ENCODE measurements around the gene POC1A.

POC1A gene

GRCh38 chr3:52154135-52155094, at the start of gene POC1A:
POC1A (minus strand) TSS chr3:52154423; CDS start chr3:52154372, 51 bp downstream.
- peak; percentile 98 for DNase-seq (ENCODE audit: low read depth)

GRCh38 chr3:52203701-52204100, 49.5 kb upstream of the POC1A start:
- no peaks in the 10 kb centered on the region for H3K27me3 ChIP-seq (replicated peaks; ENCODE audit: control insufficient read depth, insufficient read depth, low read length)
- H3K4me3 ChIP-seq (ENCODE audit: low read length): no peak overlapping the region
- DNase-seq (ENCODE audit: low read depth): no peak
- peaks cover 58% of the 10 kb centered on the region for H3K4me1 ChIP-seq (ENCODE audit: control insufficient read depth, insufficient read depth, low read length)
- H3K9ac ChIP-seq (ENCODE audit: low read length): no peak overlapping the region
- H3K36me3 ChIP-seq (ENCODE audit: control insufficient read depth, insufficient read depth, low read length, severe bottlenecking): peaks cover 76% of the 10 kb centered on the region
- H3K9me3 ChIP-seq (ENCODE audit: control insufficient read depth, low read length): no peaks in the 10 kb centered on the region

More at GRCh38 chr3:52154135-52155094, at the start of gene POC1A:
- H3K4me3 ChIP-seq (ENCODE audit: low read length): peak within 1 kb of the TSS; percentile 88
- peaks cover 13% of the 10 kb centered on the region for H3K4me1 ChIP-seq (ENCODE audit: control insufficient read depth, insufficient read depth, low read length)
- no peaks in the 10 kb centered on the region for H3K36me3 ChIP-seq (ENCODE audit: control insufficient read depth, insufficient read depth, low read length, severe bottlenecking)
- H3K9ac ChIP-seq (ENCODE audit: low read length): peak within 1 kb of the TSS; percentile 90
- no peaks in the 10 kb centered on the region for H3K9me3 ChIP-seq (ENCODE audit: control insufficient read depth, low read length)
- no peaks in the 10 kb centered on the region for H3K27me3 ChIP-seq (replicated peaks; ENCODE audit: control insufficient read depth, insufficient read depth, low read length)

GRCh38 chr3:52202384-52203077, 48.3 kb upstream of the POC1A start:
- DNase-seq (ENCODE audit: low read depth): no peak
- Histone ChIP-seq H3K4me1 (ENCODE audit: control insufficient read depth, insufficient read depth, low read length) (peaks cover 62% of the 10 kb centered on the region), H3K9me3 (ENCODE audit: control insufficient read depth, low read length) (no peaks in the 10 kb centered on the region), H3K9ac (ENCODE audit: low read length) (no peak overlapping the region), H3K4me3 (ENCODE audit: low read length) (no peak overlapping the region), H3K27me3 (replicated peaks; ENCODE audit: control insufficient read depth, insufficient read depth, low read length) (no peaks in the 10 kb centered on the region), H3K36me3 (ENCODE audit: control insufficient read depth, insufficient read depth, low read length, severe bottlenecking) (peaks cover 65% of the 10 kb centered on the region)

- H3K36me3 ChIP-seq (ENCODE audit: control insufficient read depth, insufficient read depth, low read length, severe bottlenecking): peaks cover 54% of the 10 kb centered on the region
- no peaks in the 10 kb centered on the region for H3K27me3 ChIP-seq (replicated peaks; ENCODE audit: control insufficient read depth, insufficient read depth, low read length)
- H3K4me1 ChIP-seq (ENCODE audit: control insufficient read depth, insufficient read depth, low read length): peaks cover 76% of the 10 kb centered on the region
- no peaks in the 10 kb centered on the region for H3K9me3 ChIP-seq (ENCODE audit: control insufficient read depth, low read length)
- no peak overlapping the region for H3K4me3 ChIP-seq (ENCODE audit: low read length)
- H3K9ac ChIP-seq (ENCODE audit: low read length): no peak overlapping the region
- DNase-seq (ENCODE audit: low read depth): peak; percentile 18
These were observed 46.9 kb upstream of the POC1A start for GRCh38 chr3:52200981-52201679.

GRCh38 chr3:52198643-52199608, 44.7 kb upstream of the POC1A start:
- no peak for DNase-seq (ENCODE audit: low read depth)
- no peaks in the 10 kb centered on the region for H3K9me3 ChIP-seq (ENCODE audit: control insufficient read depth, low read length)
- H3K27me3 ChIP-seq (replicated peaks; ENCODE audit: control insufficient read depth, insufficient read depth, low read length): no peaks in the 10 kb centered on the region
- H3K9ac ChIP-seq (ENCODE audit: low read length): peak overlapping the region; percentile 95
- peaks cover 32% of the 10 kb centered on the region for H3K36me3 ChIP-seq (ENCODE audit: control insufficient read depth, insufficient read depth, low read length, severe bottlenecking)
- peaks cover 74% of the 10 kb centered on the region for H3K4me1 ChIP-seq (ENCODE audit: control insufficient read depth, insufficient read depth, low read length)
- peak overlapping the region; percentile 91 for H3K4me3 ChIP-seq (ENCODE audit: low read length)

- peak within 1 kb of the TSS; percentile 95 for H3K9ac ChIP-seq (ENCODE audit: low read length)
- H3K4me1 ChIP-seq (ENCODE audit: control insufficient read depth, insufficient read depth, low read length): peaks cover 68% of the 10 kb centered on the region
- peaks cover 23% of the 10 kb centered on the region for H3K36me3 ChIP-seq (ENCODE audit: control insufficient read depth, insufficient read depth, low read length, severe bottlenecking)
- H3K4me3 ChIP-seq (ENCODE audit: low read length): peak within 1 kb of the TSS; percentile 91
- no peaks in the 10 kb centered on the region for H3K27me3 ChIP-seq (replicated peaks; ENCODE audit: control insufficient read depth, insufficient read depth, low read length)
- no peaks in the 10 kb centered on the region for H3K9me3 ChIP-seq (ENCODE audit: control insufficient read depth, low read length)
- peak; percentile 97 for DNase-seq (ENCODE audit: low read depth)
These were observed 43.8 kb upstream of the POC1A start, which contains the start of gene ALAS1 for GRCh38 chr3:52197842-52198625. ALAS1 (plus strand) TSS chr3:52198160; CDS start chr3:52199242, 1,082 bp downstream.

GRCh38 chr3:52197499-52197841, 43.2 kb upstream of the POC1A start:
- no peak for DNase-seq (ENCODE audit: low read depth)
- Histone ChIP-seq H3K4me3 (ENCODE audit: low read length) (peak overlapping the region; percentile 91), H3K9ac (ENCODE audit: low read length) (peak overlapping the region; percentile 95), H3K9me3 (ENCODE audit: control insufficient read depth, low read length) (no peaks in the 10 kb centered on the region), H3K36me3 (ENCODE audit: control insufficient read depth, insufficient read depth, low read length, severe bottlenecking) (peaks cover 17% of the 10 kb centered on the region), H3K27me3 (replicated peaks; ENCODE audit: control insufficient read depth, insufficient read depth, low read length) (no peaks in the 10 kb centered on the region), H3K4me1 (ENCODE audit: control insufficient read depth, insufficient read depth, low read length) (peaks cover 67% of the 10 kb centered on the region)

- peaks cover 13% of the 10 kb centered on the region for H3K36me3 ChIP-seq (ENCODE audit: control insufficient read depth, insufficient read depth, low read length, severe bottlenecking)
- no peaks in the 10 kb centered on the region for H3K27me3 ChIP-seq (replicated peaks; ENCODE audit: control insufficient read depth, insufficient read depth, low read length)
- H3K9me3 ChIP-seq (ENCODE audit: control insufficient read depth, low read length): no peaks in the 10 kb centered on the region
- H3K4me3 ChIP-seq (ENCODE audit: low read length): peak overlapping the region; percentile 91
- H3K4me1 ChIP-seq (ENCODE audit: control insufficient read depth, insufficient read depth, low read length): peaks cover 64% of the 10 kb centered on the region
- H3K9ac ChIP-seq (ENCODE audit: low read length): peak overlapping the region; percentile 95
- no peak for DNase-seq (ENCODE audit: low read depth)
These were observed 42.8 kb upstream of the POC1A start for GRCh38 chr3:52196977-52197376.

GRCh38 chr3:52195823-52196331, 41.7 kb upstream of the POC1A start:
- Histone ChIP-seq H3K4me1 (ENCODE audit: control insufficient read depth, insufficient read depth, low read length) (peaks cover 62% of the 10 kb centered on the region), H3K36me3 (ENCODE audit: control insufficient read depth, insufficient read depth, low read length, severe bottlenecking) (peaks cover 5% of the 10 kb centered on the region)
- peak; percentile 79 for DNase-seq (ENCODE audit: low read depth)

More at GRCh38 chr3:52195823-52196331, 41.7 kb upstream of the POC1A start:
- H3K9ac ChIP-seq (ENCODE audit: low read length): peak overlapping the region; percentile 25
- no peaks in the 10 kb centered on the region for H3K27me3 ChIP-seq (replicated peaks; ENCODE audit: control insufficient read depth, insufficient read depth, low read length)
- peak overlapping the region; percentile 13 for H3K4me3 ChIP-seq (ENCODE audit: low read length)
- no peaks in the 10 kb centered on the region for H3K9me3 ChIP-seq (ENCODE audit: control insufficient read depth, low read length)
